Progenitor cell of endocrine pancreas (in vitro differentiated cells): Measurements from ENCODE around the gene TMEM52. TPM values are rescaled to one million over a fixed set of nuclear protein-coding genes. Genes with fewer than 3 reads are reported as not detected.
A peak's percentile ranks its signal among the peaks of the same experiment; 100 is the strongest.

ENCODE experiments used
- DNase-seq: peaks from one replicate; pipeline ENCODE4 v3.0.0; 2021; ENCODE audit warnings: low spot score; ENCODE audit not compliant: unreplicated experiment
- H3K27ac Mint-ChIP-seq: 2 replicates; pipeline ENCODE4 v1.8.0; 2021; ENCODE audit warnings: mild to moderate bottlenecking, moderate library complexity, mixed read lengths
- H3K27me3 Mint-ChIP-seq: 2 replicates; pipeline ENCODE4 v1.8.0; 2021; ENCODE audit warnings: mixed read lengths
- H3K36me3 Mint-ChIP-seq: 2 replicates; pipeline ENCODE4 v1.8.0; 2022; ENCODE audit warnings: mixed read lengths; ENCODE audit not compliant: insufficient read depth
- H3K4me1 Mint-ChIP-seq: 2 replicates; pipeline ENCODE4 v1.8.0; 2021; ENCODE audit warnings: low read depth, mixed read lengths
- H3K4me3 Mint-ChIP-seq: 2 replicates; pipeline ENCODE4 v1.8.0; 2021; ENCODE audit warnings: low read depth, mild to moderate bottlenecking, moderate library complexity, mixed read lengths
- H3K9me3 Mint-ChIP-seq: 2 replicates; pipeline ENCODE4 v1.8.0; 2021; ENCODE audit warnings: low read depth, mixed read lengths
- total RNA-seq: library from RNA; stranded (reverse); gene quantifications from 2 replicates; pipeline ENCODE4 v1.2.1, GENCODE V29; 2021
- TF ChIP-seq, protein P1 (sequence below): fragments of 200-600 bp; sonication (generic); IDR thresholded peaks from one replicate; pipeline ENCODE4 v1.5.0; 2021; ENCODE audit warnings: antibody characterized with exemption, mild to moderate bottlenecking; ENCODE audit not compliant: unreplicated experiment

The TMEM52 gene
- total RNA-seq, 1 donor from 2014 or later = 1.9 TPM

DNA sequence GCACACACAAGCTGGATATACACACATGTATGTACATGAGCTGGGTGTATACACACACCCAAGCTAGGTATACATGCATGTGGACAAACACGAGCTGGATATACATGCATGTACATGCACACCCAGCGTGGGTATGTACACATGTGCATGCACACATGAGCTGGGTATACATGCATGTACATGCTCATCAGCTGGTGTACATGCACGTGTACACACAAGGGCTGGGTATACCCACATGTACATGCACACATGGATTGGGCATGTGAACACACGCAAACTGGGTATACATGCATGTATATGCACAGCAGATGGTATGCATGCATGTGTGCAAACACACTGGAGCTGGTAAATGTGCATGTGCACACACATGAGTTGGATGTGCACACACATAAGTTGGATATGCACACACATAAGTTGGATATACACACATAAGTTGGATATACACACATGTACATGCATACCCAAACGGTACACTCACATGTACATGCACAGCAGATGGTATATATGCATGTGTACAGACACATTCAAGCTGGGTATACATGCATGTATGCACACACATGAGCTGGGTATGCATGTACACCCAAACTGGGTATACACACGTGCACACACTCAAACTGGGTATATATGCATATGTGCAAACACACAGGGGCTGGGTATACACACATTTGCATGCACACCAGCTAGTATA, 20.7 kb downstream of the TMEM52 start:
- H3K4me1 Mint-ChIP-seq = peaks cover 7% of the 10 kb centered on the region

DNA sequence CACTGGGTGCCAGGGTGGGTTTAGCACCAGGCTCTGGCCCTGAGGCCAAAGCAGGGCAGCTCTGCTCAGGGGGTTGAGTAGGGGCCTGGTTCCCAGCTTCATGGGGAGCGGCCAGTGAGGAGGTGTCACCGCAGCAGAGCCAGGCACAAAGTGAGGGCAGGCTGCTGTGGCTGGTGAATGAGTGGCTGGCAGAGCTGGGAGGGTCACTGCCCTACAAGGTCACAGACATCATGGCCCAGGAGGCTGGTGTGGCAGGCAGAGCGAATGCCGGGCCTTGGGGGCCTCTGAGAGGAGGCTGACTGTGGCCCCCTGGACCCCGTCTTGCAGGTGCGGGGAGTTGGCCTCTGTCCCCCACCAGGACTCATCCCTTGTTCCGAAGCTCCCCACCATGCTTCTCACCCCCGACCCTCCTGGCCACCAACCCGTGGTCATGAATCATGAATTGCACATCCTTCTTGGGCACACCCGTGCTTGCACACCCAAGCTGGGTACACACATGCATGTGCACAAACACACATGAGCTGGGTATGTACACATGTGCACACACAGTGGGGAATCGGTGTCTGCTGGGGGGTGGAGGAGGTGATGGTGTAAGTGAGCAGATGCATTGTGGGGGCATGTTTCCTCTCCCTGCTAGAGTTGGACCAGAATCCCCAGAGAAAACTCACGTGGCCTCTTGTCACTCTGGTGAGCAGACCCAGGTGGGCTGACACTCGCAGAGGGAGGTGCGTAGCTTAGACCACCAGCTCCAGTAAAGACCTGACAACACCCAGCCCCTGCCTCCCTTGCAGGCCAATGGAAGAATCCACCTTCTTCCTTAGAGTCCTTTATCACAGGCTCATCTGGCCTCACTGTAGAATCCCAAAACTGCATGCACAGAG, 23.4 kb downstream of the TMEM52 start:
- Mint-ChIP-seq H3K27me3 (peaks cover 12% of the 10 kb centered on the region), H3K4me3 (no peak overlapping the region), H3K9me3 (no peaks in the 10 kb centered on the region), H3K27ac (no peak overlapping the region), H3K36me3 (no peaks in the 10 kb centered on the region), H3K4me1 (peaks cover 16% of the 10 kb centered on the region)
- TF ChIP-seq, protein P1, sequence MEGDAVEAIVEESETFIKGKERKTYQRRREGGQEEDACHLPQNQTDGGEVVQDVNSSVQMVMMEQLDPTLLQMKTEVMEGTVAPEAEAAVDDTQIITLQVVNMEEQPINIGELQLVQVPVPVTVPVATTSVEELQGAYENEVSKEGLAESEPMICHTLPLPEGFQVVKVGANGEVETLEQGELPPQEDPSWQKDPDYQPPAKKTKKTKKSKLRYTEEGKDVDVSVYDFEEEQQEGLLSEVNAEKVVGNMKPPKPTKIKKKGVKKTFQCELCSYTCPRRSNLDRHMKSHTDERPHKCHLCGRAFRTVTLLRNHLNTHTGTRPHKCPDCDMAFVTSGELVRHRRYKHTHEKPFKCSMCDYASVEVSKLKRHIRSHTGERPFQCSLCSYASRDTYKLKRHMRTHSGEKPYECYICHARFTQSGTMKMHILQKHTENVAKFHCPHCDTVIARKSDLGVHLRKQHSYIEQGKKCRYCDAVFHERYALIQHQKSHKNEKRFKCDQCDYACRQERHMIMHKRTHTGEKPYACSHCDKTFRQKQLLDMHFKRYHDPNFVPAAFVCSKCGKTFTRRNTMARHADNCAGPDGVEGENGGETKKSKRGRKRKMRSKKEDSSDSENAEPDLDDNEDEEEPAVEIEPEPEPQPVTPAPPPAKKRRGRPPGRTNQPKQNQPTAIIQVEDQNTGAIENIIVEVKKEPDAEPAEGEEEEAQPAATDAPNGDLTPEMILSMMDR = no peak
- DNase-seq = no peak

More for the DNA sequence above, 20.7 kb downstream of the TMEM52 start:
- DNase-seq = no peak
- Mint-ChIP-seq H3K4me3 (no peak overlapping the region), H3K27ac (no peak overlapping the region), H3K9me3 (no peaks in the 10 kb centered on the region), H3K36me3 (no peaks in the 10 kb centered on the region), H3K27me3 (peaks cover 15% of the 10 kb centered on the region)
- TF ChIP-seq, protein P1 = no peak

DNA sequence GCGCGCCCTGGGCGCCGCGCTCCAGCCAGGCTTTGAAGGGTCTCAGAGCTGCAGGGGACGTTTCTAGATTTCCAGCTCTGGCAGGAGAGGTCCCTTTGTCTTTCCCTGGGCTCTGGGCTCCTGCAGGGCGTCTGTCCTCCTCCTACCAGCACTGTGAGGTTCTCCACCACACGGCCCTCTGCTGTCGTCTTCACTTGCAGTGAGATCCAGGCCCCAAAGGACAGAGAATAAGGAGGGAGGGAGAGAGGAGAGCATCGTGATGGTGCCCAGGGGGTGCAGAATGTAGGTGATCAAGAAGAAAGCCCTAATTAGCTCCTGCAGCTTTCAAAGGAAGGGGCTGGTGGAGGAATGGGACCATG, 24.0 kb downstream of the TMEM52 start:
- Mint-ChIP-seq H3K27ac (peak overlapping the region; percentile 11), H3K9me3 (no peaks in the 10 kb centered on the region), H3K27me3 (peaks cover 12% of the 10 kb centered on the region), H3K36me3 (no peaks in the 10 kb centered on the region), H3K4me3 (peak overlapping the region; percentile 45), H3K4me1 (peaks cover 16% of the 10 kb centered on the region)
- DNase-seq = no peak
- TF ChIP-seq, protein P1 = no peak

DNA sequence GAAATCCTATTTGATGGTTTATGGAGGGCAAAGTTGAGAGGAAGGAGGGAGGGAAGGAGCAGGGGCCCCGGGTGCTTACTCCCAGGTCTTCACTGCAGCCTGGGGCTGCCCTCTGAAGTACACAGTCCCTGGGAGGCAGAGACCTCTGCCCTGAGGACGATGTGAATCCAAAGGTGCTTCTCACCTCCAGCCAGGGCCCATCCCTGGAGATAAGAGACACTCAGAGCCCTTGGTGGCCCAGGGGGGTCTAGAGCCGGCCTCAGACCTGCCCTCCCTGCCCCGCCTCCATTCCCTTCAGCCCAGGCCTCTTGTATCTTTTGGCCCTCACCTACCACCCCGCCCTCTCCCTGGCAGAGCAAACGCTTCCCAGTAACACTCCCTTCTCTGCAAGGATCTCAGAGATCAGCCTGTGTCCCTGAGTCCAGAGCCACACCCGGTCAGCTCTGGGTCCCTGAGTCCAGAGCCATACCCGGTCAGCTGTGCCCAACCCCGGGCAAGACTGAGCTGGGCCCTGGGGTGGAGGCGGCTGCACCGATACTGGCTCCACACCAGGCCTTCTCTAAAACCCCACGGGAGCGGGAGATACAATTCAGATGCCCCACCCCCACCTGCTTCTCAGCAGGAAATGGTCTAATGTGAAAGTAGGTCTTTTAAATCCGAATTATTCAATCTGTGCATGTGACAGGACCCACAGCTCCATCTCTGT, 24.6 kb downstream of the TMEM52 start:
- TF ChIP-seq, protein P1 = no peak
- Mint-ChIP-seq H3K4me3 (peak overlapping the region; percentile 45), H3K4me1 (peaks cover 16% of the 10 kb centered on the region), H3K9me3 (no peaks in the 10 kb centered on the region), H3K36me3 (no peaks in the 10 kb centered on the region), H3K27ac (peak overlapping the region; percentile 80), H3K27me3 (peaks cover 12% of the 10 kb centered on the region)
- DNase-seq = no peak

DNA sequence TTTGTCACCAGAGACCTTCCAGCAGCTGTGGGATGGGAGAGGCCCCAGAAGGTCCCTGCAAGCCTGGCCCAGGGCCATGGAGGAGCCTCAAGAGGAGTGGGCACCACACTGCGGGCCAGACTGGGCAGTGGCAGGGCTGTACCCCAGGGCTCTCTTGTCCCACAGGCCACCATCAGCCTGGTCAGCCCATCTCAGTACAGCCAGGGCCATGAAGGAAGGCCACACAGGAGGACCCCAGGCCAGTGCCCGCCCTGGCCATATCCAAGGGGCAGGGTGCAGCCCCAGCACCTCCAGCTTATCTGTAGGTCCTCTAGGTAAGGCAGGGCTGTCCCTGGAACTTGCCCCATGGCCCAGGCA, 25.1 kb downstream of the TMEM52 start:
- H3K4me1 Mint-ChIP-seq = peaks cover 19% of the 10 kb centered on the region
- H3K27me3 Mint-ChIP-seq = peaks cover 12% of the 10 kb centered on the region
- TF ChIP-seq, protein P1 = no peak
- H3K27ac Mint-ChIP-seq = no peak overlapping the region
- no peaks in the 10 kb centered on the region for H3K9me3 Mint-ChIP-seq
- no peak overlapping the region for H3K4me3 Mint-ChIP-seq
- DNase-seq = no peak
- H3K36me3 Mint-ChIP-seq = peaks cover 2% of the 10 kb centered on the region
